ENCODE measurements around the gene AMN1. TPM values are rescaled to one million over a fixed set of nuclear protein-coding genes. Genes with fewer than 3 reads are reported as not detected.

Gene AMN1
- total RNA-seq, 1 donor from 2014 or later: 9.3 TPM

DNA sequence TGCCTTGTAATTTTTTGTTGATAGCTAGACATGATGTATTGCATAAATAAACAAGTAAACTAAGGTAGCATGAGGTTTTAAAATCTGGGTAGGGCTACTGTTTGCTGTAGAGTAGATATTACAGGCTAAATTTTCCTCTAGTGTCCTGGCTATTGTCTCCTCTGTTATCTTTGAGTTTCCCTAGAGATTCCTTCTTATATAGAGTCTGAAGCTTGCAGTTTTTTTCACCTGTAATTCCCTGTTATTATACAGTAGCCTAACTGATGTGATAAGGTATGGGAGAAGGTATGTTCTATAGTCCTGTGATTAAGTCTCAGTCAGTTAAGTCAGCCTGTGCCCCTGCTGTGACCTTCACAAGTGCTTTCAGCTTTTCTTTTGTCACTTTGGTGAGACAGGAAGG is 59.8 kb downstream of the AMN1 start:
- Histone ChIP-seq H3K27me3 (ENCODE audit: control insufficient read depth, insufficient read depth, low read length) (no peaks in the 10 kb centered on the region), H3K36me3 (ENCODE audit: control insufficient read depth, insufficient read depth, low read length) (no peaks in the 10 kb centered on the region), H3K4me3 (ENCODE audit: low read depth, low read length) (no peak overlapping the region)
- TF ChIP-seq, protein P1, sequence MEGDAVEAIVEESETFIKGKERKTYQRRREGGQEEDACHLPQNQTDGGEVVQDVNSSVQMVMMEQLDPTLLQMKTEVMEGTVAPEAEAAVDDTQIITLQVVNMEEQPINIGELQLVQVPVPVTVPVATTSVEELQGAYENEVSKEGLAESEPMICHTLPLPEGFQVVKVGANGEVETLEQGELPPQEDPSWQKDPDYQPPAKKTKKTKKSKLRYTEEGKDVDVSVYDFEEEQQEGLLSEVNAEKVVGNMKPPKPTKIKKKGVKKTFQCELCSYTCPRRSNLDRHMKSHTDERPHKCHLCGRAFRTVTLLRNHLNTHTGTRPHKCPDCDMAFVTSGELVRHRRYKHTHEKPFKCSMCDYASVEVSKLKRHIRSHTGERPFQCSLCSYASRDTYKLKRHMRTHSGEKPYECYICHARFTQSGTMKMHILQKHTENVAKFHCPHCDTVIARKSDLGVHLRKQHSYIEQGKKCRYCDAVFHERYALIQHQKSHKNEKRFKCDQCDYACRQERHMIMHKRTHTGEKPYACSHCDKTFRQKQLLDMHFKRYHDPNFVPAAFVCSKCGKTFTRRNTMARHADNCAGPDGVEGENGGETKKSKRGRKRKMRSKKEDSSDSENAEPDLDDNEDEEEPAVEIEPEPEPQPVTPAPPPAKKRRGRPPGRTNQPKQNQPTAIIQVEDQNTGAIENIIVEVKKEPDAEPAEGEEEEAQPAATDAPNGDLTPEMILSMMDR (IDR thresholded peaks at IDR 0.05; ENCODE audit: insufficient read depth, low read length, poor library complexity, severe bottlenecking): no peak
- DNase-seq (ENCODE audit: low read depth): no peak

DNA sequence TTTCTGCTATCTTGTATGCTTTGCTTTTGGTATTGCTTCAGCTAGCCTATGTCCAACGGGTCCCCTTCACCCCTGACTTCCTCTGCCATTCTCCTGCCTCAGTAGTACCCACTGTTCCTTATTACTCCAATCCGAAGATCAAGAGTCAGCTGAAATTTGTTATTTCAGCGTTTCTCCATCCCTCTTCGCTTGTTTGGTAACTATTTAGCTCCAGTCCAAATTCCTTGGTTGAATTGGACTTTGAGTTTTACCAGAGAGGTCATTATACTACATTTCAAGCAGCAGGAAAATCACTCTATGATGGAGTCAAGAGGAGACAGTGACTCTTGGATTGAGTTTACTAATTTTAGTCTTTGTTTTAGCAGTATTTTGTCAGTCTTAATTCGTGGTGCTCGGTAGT is 64.8 kb downstream of the AMN1 start:
- no peaks in the 10 kb centered on the region for H3K36me3 ChIP-seq (ENCODE audit: control insufficient read depth, insufficient read depth, low read length)
- H3K4me3 ChIP-seq (ENCODE audit: low read depth, low read length): no peak overlapping the region
- TF ChIP-seq, protein P1 (IDR thresholded peaks at IDR 0.05; ENCODE audit: insufficient read depth, low read length, poor library complexity, severe bottlenecking): no peak
- H3K27me3 ChIP-seq (ENCODE audit: control insufficient read depth, insufficient read depth, low read length): no peaks in the 10 kb centered on the region
- DNase-seq (ENCODE audit: low read depth): no peak

DNA sequence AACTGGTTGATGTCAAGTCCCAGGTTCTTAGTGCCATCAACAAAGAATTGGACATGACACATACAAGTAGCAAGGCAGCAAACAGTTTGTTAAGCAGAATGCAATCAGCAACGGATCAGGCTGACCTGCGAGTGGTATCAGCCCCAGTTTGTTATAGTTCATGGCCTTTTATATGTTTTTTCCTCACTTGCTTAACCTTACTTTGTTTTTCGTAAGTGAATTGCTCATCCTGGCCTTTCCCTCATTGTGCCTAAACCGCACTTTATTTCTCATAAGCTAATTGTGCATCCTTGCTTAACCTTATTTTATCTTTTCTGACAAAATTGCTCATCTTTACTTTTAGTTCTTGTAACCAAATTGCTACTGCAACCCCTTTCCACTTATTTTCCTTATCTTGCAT is 65.2 kb downstream of the AMN1 start:
- Histone ChIP-seq H3K4me3 (ENCODE audit: low read depth, low read length) (no peak overlapping the region), H3K36me3 (ENCODE audit: control insufficient read depth, insufficient read depth, low read length) (no peaks in the 10 kb centered on the region), H3K27me3 (ENCODE audit: control insufficient read depth, insufficient read depth, low read length) (no peaks in the 10 kb centered on the region)
- TF ChIP-seq, protein P1 (IDR thresholded peaks at IDR 0.05; ENCODE audit: insufficient read depth, low read length, poor library complexity, severe bottlenecking): no peak
- no peak for DNase-seq (ENCODE audit: low read depth)

DNA sequence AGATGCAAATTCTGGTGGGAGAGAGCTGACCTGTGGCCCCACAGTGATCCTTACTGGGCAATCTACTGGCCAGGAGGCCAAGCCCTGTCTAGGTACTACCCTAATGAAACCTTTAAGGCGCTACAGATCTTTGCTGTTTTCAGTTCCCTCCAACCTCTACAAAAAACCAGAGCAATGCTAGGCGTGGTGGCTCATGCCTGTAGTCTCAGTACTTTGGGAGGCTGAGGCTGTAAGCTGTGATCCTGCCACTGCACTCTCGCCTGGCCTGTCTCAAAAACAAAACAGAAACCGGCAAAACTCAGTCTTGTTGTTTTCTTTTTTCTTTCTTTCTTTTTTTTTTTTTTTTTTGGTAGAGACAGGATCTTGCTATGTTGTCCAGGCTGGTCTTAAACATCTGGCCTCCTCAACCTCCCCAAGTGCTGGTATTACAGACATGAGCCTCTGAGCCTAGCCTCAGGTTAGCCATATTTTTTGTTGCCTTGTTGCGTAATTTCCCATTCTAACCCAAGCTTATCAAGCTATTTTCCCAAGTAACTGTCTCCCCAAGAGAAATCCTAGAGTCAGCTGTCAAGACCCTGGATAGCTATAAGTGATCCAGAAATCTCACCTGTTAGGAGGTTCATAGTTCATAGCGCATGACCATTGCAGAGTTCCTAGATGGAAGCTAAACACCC is 66.5 kb downstream of the AMN1 start:
- no peaks in the 10 kb centered on the region for H3K36me3 ChIP-seq (ENCODE audit: control insufficient read depth, insufficient read depth, low read length)

DNA sequence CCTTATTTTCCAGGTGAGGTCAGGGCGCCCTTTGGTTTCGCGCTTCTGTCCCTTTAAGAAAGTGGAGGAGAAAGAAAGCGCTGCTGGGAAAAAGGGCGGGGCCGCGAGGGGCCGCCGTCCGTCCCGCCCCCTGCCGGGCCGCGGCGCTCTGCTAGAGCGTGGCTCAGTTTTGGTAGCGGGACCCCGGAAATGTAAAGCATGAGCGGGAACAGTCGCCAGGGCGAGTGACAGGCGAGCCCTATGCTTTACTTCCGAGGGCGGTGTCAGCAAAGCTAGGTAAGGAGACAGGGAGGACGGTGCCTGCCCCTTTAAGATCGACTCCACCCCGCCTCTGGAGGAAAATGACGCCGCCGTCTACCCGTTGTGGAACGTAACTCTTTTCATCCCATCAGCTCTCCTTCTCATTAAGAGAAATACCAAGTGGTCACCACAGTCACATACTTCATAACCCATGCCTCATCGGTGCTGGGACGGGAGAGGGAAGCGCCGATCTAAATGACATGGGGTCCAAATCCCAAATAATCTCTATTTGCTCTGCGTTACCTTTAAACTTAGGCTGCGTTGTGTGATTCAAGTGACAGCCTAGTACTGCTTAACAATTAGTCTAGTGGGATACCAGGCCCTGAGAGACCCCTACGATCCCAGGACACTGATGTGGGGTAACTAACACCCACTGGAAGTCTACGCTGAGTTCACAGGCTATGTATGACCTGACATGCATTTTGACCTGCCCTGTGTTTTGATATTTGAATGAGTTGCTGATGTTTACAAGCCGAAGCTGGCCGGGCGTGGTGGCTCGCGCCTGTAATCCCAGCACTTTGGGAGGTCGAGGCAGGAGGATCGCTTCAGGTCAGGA is 69.5 kb downstream of the AMN1 start, which contains the start of gene ETFBKMT:
ETFBKMT (plus strand) TSS at position 602 of the 856 bp plus-strand sequence. CDS start 2,266 bp downstream, outside the sequence.
- Histone ChIP-seq H3K27me3 (ENCODE audit: control insufficient read depth, insufficient read depth, low read length) (no peaks in the 10 kb centered on the region), H3K36me3 (ENCODE audit: control insufficient read depth, insufficient read depth, low read length) (no peaks in the 10 kb centered on the region), H3K4me3 (ENCODE audit: low read depth, low read length) (peak within 1 kb of the TSS; percentile 59)
- TF ChIP-seq, protein P1 (IDR thresholded peaks at IDR 0.05; ENCODE audit: insufficient read depth, low read length, poor library complexity, severe bottlenecking): peak; percentile 20
- peak; percentile 74 for DNase-seq (ENCODE audit: low read depth)

More for the DNA sequence above, 66.5 kb downstream of the AMN1 start:
- no peak for DNase-seq (ENCODE audit: low read depth)
- H3K4me3 ChIP-seq (ENCODE audit: low read depth, low read length): no peak overlapping the region
- H3K27me3 ChIP-seq (ENCODE audit: control insufficient read depth, insufficient read depth, low read length): no peaks in the 10 kb centered on the region
- TF ChIP-seq, protein P1 (IDR thresholded peaks at IDR 0.05; ENCODE audit: insufficient read depth, low read length, poor library complexity, severe bottlenecking): no peak

Data from kidney epithelial cell (primary cell).